ENCODE results near the gene TRIM46.
A peak's percentile ranks its signal among the peaks of the same experiment; 100 is the strongest.
"Not testable (repeated sequence)": the region's sequence is repeated elsewhere in the genome, so short reads cannot be mapped to it uniquely, and the experiment has no call there.

The TRIM46 gene

GRCh38 chr1:155186067-155186793, 12.6 kb downstream of the TRIM46 start:
- DNase-seq (ENCODE audit: low spot score), result no peak

DNA sequence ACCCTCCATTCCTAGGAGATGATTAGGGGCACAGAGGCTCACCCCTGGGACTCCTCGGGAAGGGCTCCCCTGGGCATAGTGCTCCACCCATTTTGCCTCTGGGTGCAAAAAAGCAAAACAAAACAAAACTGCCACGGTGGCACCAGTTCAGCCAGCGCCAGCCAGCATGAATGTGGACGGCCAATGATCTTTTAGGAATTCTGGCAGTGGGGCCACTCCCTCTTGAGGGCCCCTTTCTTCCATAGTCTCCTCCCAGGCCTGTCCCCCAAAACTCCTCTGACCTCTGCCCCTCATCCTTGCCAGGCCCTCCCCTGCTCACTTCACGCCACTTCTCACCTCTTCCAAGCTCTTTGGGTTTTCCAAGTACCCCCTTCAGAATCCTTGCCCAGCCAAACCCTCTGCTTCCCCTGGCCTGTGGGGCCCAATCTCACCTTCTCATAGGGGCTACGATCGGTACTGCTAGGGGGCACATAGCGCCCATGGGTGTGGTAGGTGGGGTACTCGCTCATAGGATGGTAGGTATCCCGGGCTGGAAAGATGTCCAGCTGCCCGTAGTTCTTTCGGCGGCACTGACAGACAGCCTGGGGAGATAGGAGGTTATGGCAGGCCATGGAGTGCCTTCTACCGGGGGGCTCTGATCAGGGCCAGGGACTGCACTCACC, 13.3 kb downstream of the TRIM46 start:
- no peak for DNase-seq (ENCODE audit: low spot score)

DNA sequence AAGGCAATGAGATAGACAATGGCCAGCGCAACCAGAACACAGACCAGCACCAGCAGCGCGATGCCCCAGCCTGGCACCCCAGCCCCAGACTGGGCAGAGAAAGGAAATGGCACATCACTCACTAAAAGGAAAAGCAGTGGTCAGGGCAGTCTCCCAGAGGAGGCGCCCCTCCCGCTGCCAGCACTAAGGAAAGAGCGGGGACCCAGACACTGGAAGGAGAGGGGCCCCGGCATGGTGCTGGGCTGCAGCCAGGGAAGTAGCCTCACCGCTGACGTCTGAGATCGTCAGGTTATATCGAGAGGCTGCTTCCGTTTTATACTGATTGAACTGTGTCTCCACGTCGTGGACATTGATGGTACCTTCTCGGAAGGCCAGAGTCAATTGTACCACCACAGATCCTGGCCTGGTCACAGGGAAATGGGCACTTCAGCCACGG, 13.8 kb downstream of the TRIM46 start:
- no peak for DNase-seq (ENCODE audit: low spot score)

- DNase-seq (ENCODE audit: low spot score), result no peak
Observed at GRCh38 chr1:155188268-155188667, 14.6 kb downstream of the TRIM46 start.

DNA sequence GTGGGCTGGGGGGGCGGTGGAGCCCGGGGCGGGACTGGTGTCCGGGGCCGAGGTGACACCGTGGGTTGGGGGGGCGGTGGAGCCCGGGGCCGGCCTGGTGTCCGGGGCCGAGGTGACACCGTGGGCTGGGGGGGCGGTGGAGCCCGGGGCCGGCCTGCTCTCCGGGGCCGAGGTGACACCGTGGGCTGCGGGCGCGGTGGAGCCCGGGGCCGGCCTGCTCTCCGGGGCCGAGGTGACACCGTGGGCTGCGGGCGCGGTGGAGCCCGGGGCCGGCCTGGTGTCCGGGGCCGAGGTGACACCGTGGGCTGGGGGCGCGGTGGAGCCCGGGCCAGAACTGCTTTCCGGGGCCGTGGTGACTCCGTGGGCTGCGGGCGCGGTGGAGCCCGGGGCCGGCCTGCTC, 16.3 kb downstream of the TRIM46 start:
- DNase-seq (ENCODE audit: low spot score), result not testable (repeated sequence)

DNA sequence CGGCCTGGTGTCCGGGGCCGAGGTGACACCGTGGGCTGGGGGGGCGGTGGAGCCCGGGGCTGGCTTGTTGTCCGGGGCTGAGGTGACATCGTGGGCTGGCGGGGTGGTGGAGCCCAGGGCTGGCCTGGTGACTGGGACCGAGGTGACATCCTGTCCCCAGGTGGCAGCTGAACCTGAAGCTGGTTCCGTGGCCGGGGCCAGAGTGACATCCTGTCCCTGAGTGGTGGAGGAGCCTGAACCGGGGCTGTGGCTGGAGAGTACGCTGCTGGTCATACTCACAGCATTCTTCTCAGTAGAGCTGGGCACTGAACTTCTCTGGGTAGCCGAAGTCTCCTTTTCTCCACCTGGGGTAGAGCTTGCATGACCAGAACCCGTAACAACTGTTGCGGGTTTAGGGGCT, 18.3 kb downstream of the TRIM46 start:
- no peak for DNase-seq (ENCODE audit: low spot score)

- DNase-seq (ENCODE audit: low spot score), result no peak
Observed at GRCh38 chr1:155192346-155193274, 19.0 kb downstream of the TRIM46 start.

- DNase-seq (ENCODE audit: low spot score), result peak; percentile 94
Observed at GRCh38 chr1:155193275-155193990, 19.8 kb downstream of the TRIM46 start.

- DNase-seq (ENCODE audit: low spot score), result not testable (repeated sequence)
Observed at GRCh38 chr1:155193991-155194240, 20.3 kb downstream of the TRIM46 start.

DNA sequence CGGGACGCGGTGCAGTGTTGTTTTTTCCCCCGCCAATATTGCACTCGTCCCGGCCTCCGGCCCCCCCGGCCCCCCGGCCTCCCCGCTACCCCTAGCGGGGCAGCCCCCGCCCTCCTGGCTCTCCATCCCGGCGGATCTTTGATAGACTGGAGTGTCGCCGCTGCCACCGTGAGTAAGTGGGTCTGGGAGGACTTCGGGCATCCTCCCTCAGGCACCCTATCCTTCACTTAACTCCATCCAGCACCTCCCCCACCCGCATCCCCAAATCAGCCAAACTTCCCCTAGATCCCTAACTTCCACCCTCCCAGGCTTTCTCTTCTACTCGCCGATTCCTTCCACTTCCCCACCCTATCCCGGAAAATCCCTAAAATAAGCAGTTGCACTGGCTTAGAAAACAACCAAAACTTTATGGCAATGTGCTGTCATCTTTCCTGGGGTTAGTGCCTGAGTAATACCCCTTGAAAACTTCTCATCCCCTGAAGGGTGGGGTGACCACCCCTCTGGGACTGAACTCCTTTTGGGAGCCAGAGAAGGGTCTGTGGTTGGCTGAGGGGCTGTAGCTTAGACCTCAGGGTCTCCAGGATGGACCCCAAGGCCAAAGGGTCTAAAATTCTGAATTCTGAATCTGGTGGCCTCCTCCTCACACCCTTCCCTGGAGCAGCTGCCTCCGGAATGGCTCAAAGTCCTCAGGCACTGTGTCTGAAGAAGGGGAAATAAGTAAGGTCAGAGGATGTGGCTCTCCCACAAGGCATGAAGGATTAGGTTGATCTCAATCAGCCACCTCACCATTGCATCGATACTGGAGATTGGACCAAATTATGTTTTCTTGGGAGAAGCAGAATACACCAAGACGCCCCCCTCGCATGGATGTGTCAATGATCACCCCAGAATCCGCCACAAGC, 21.8 kb downstream of the TRIM46 start:
- no peak for DNase-seq (ENCODE audit: low spot score)

DNA sequence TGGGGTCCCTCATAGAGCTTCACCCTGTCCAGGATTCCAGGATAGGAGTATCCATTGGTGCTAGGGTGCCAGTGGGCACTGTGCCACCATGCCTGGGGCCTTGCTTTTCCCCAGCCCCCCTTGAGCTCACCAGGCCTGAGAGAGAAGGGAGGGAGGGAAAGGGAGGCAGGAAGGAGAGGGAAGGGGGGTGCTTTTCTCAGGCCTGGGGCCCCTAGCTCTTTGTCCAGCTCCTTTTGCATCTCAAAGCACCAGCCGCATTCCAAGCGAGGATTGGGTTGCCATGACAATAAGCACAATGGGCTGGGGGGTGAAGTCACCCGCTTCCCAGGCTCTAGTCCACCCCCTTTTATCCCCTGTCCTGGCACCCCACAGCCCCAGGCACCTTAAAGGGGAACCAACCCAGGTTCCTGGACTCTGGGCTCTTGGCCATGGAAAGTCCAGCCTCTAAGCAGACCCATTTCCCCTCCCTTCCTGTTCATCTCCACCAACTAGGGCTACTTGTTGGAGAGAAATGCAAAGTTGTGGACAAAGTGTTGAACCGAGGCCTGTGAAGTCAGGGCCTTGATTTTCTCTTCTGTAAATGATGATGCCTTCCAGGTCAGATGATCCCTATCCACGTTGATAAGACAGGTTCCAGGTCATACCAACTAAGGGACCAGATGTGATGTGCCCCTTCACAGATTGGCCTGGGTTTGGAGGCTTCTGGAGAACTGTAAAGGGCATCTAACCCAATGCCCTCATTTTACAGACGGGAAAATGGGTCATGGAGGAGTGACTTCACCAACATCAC, 22.6 kb downstream of the TRIM46 start:
- peak; percentile 90 for DNase-seq (ENCODE audit: low spot score)

DNA sequence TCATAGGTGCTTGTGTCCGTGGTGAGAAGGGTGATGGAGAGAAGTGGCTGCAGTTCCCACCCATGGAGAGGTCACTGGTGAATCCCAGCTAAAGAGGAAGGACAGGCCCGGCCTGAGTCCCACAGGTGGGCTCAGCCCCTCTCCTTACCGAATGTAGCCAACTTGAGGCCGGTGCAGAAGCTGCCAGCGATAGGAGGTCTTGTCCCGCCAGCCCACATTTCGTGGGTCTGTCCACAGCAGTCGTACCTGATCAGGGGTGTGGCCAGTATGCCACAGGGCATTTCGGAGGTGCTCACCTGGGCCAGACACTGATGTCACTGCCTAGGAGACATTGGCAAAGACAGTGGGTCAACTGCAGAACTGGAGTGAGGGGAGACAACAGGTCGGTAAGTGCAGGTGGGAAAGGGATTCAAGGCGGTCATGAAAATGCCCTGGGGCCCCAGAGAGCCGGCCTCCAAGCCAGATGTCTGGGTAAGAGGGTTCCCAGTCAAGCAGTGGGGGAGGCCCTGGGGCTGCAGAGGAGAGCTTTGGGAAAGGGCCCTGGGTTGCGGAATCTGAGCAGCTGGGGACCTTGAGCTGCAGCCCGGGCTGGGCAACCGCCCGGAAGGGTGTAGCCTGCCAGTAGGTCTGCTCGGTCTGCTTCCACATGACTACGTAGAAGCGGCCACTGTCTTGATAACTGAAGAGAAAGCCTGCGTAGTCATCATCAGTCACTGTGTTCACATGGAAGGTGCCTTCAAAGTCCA, 23.4 kb downstream of the TRIM46 start:
- DNase-seq (ENCODE audit: low spot score), result no peak

DNA sequence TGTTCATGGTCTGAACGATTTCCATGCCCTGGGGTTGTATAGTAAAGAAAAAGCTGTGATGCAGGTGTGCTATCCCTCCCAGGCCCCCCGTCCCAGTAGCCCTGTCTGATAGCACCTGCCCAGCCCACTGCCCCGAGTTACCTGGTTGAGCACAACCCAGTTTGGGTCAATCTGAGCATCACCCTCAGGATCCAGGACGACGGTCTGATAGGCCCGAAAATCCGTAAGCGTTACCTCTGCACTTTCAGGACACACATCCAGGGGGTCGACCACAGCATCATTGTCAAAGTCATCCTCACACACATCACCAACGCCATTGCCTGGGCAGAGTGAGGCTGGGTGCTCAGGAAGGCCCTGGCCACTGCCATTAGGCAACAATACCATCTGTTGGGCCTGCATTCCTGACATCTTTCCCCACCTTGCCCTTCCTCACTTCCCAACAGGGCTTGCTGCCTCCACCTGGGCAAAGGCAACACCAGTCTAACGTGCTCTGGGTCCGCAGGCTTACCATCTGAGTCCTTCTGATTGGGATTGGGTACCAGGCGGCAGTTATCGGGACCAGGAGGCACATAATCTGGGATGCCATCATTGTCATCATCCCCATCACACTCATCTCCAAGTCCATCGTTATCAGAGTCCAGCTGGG, 24.4 kb downstream of the TRIM46 start:
- DNase-seq (ENCODE audit: low spot score), result no peak

DNA sequence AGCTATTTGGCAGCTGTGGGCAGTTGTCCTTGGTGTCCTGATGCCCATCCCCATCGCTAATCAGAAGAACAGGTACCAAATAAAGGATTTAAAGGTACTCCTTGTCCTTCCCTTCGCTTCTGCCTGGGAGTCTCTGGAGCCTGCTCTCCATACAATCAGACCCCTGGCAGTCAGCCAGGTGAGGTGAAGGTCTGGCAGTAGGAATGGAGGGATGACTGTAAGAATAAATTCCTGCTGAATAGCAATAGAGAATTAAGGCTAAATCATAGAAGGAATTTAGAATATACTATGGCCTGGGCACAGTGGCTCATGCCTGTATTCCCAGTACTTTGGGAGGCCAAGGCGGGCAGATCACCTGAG, 24.9 kb downstream of the TRIM46 start:
- DNase-seq (ENCODE audit: low spot score), result no peak

DNA sequence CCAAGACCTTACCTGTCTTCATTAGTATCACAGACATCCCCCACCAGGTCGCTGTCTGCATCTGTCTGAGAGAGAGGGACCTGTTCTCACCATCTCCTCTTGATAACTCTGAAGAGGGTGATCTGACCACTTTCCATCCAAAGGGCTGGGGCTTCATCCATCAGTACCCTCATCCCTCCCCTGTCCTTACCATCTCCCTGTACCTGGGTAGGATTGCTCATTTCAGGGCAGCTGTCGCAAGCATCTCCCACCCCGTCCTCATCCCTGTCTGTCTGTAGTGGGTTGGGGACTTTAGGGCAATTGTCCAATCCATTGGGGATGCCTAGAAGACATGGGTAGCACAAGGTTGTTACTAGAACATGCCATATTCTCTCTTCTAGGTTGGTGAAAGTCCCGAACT, 26.1 kb downstream of the TRIM46 start:
- DNase-seq (ENCODE audit: low spot score), result no peak

DNA sequence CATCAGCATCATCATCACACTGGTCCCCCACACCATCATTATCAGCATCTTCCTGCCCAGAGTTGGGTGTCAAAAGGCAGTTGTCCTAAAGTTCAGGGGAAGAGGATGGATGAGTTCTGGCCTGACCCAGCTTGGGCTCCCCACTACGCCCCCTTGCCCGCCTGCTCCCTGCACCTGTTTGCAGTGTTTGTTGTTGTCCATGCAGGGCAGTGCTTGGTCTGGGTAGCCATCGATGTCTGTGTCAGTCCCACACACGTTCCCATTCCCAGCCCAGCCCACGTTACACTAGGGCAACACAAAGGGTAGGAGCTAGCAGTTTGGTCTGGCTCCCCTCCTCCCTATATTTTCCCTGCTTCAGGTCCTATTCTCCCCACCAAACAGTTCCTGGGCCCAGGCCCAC, 27.3 kb downstream of the TRIM46 start:
- DNase-seq (ENCODE audit: low spot score), result no peak

DNA sequence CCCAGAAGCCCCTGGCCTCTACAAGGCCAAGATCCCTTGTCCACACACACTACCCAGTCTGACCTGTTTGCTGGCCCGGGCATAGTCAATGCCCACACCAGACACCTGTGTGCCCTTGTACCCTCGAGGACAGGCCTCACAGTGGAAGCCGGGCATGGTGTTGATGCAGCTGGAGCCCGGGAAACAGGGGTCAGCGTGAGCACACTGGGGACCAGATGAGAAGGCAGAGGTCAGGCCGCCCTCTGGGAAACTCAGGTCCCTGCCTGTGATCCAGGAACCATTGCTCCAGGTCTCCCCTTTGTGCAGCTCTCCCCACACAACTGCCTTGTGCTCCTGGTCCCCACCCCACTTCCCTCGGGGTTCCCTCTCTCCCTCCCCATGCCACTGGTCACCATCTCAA, 28.5 kb downstream of the TRIM46 start:
- no peak for DNase-seq (ENCODE audit: low spot score)

- no peak for DNase-seq (ENCODE audit: low spot score)
Observed at GRCh38 chr1:155202731-155203515, 29.3 kb downstream of the TRIM46 start.
